Vagina (tissue), 2 donors: ENCODE measurements around the gene TENM4.

Experiments used
- POLR2A ChIP-seq, 2 donors: fragments of 450-650 bp; IDR thresholded peaks; one replicate each; pipeline ENCODE4 v1.6.1; 2017; ENCODE audit warnings: antibody characterized with exemption in 2 of 2, mild to moderate bottlenecking in 2 of 2, moderate library complexity in 2 of 2
- TF ChIP-seq, protein P1 (sequence below), 3 experiments: fragments of 450-650 bp in 2 of 3; fragments of 200-600 bp in 1 of 3; sonication (generic) in 1 of 3; IDR thresholded peaks; one replicate each; pipeline ENCODE4 v1.5.1; 2017 to 2019; ENCODE audit warnings: antibody characterized with exemption in 3 of 3, mild to moderate bottlenecking in 2 of 3, moderate library complexity in 2 of 3

DNA sequence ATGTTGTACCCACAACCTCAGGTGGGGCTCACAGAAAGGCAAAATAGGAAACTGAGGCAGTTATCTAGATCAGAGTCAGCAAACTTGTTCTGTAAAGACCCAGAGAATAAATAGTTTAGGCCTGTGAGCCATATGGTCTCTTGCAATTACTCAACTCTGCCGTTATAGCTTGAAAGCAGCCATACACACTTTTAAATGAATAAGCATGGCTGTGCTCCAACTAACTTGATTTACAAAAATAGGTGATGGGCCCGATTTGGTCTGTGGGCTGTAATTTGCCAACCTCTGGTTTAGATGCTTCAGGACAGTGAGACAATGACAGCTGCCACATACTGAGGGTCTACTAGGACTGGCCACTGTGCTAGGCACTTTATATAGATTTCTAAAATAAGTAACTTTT is 667.3 kb downstream of the TENM4 start:
- TF ChIP-seq, protein P1, sequence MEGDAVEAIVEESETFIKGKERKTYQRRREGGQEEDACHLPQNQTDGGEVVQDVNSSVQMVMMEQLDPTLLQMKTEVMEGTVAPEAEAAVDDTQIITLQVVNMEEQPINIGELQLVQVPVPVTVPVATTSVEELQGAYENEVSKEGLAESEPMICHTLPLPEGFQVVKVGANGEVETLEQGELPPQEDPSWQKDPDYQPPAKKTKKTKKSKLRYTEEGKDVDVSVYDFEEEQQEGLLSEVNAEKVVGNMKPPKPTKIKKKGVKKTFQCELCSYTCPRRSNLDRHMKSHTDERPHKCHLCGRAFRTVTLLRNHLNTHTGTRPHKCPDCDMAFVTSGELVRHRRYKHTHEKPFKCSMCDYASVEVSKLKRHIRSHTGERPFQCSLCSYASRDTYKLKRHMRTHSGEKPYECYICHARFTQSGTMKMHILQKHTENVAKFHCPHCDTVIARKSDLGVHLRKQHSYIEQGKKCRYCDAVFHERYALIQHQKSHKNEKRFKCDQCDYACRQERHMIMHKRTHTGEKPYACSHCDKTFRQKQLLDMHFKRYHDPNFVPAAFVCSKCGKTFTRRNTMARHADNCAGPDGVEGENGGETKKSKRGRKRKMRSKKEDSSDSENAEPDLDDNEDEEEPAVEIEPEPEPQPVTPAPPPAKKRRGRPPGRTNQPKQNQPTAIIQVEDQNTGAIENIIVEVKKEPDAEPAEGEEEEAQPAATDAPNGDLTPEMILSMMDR (IDR thresholded peaks at IDR 0.05), result no peak
- TF ChIP-seq POLR2A (IDR thresholded peaks at IDR 0.05), result no peak
